Hepatocyte (in vitro differentiated cells): ENCODE measurements around the gene KIF22. TPM values are rescaled to one million over a fixed set of nuclear protein-coding genes. Genes with fewer than 3 reads are reported as not detected.
"Not testable (repeated sequence)": the region's sequence is repeated elsewhere in the genome, so short reads cannot be mapped to it uniquely, and the experiment has no call there.

Experiments
- DNase-seq: peaks from one replicate; pipeline ENCODE4 v3.0.0-alpha.2; 2016; ENCODE audit warnings: low spot score
- H2AFZ ChIP-seq: fragments of 200-600 bp; sonication (generic); 2 replicates; pipeline ENCODE4 v1.6.0; 2016; ENCODE audit warnings: antibody characterized with exemption, mild to moderate bottlenecking
- H3K27ac ChIP-seq: fragments of 200-600 bp; sonication (generic); 2 replicates; pipeline ENCODE4 v1.5.1; 2016; ENCODE audit warnings: mild to moderate bottlenecking
- H3K27me3 ChIP-seq: fragments of 200-600 bp; sonication (generic); 2 replicates; pipeline ENCODE4 v1.6.1; 2016
- H3K36me3 ChIP-seq: fragments of 200-600 bp; sonication (generic); replicated peaks from 2 replicates; pipeline ENCODE4 v1.5.1; 2016; ENCODE audit warnings: low read depth; ENCODE audit not compliant: insufficient read depth
- H3K4me1 ChIP-seq: fragments of 200-600 bp; sonication (generic); 2 replicates; pipeline ENCODE4 v1.5.1; 2016; ENCODE audit warnings: mild to moderate bottlenecking, moderate library complexity; ENCODE audit not compliant: insufficient read depth
- H3K4me2 ChIP-seq: fragments of 200-600 bp; sonication (generic); 2 replicates; pipeline ENCODE4 v1.6.0; 2016
- H3K4me3 ChIP-seq: fragments of 200-600 bp; sonication (generic); 2 replicates; pipeline ENCODE4 v1.5.1; 2016; ENCODE audit warnings: mild to moderate bottlenecking
- H3K79me2 ChIP-seq: fragments of 200-600 bp; sonication (generic); 2 replicates; pipeline ENCODE4 v1.6.0; 2017; ENCODE audit warnings: mild to moderate bottlenecking
- H3K9me2 ChIP-seq: fragments of 200-600 bp; sonication (generic); replicated peaks from 2 replicates; pipeline ENCODE4 v1.6.0; 2017; ENCODE audit warnings: mild to moderate bottlenecking; ENCODE audit not compliant: insufficient read depth
- H3K9me3 ChIP-seq: fragments of 200-600 bp; sonication (generic); 2 replicates; pipeline ENCODE4 v1.5.1; 2016; ENCODE audit warnings: low read depth, mild to moderate bottlenecking
- H4K20me1 ChIP-seq: fragments of 200-600 bp; sonication (generic); 2 replicates; pipeline ENCODE4 v1.6.0; 2016; ENCODE audit warnings: mild to moderate bottlenecking; ENCODE audit not compliant: insufficient read depth, poor library complexity, severe bottlenecking
- EZH2 ChIP-seq: fragments of 200-600 bp; sonication (generic); IDR thresholded peaks from 2 replicates; pipeline ENCODE4 v1.6.1; 2016; ENCODE audit warnings: antibody characterized with exemption, mild to moderate bottlenecking, borderline replicate concordance
- EZH2phosphoT487 ChIP-seq: fragments of 200-600 bp; sonication (generic); IDR thresholded peaks from one replicate; pipeline ENCODE4 v1.6.1; 2018; ENCODE audit warnings: antibody characterized with exemption, mild to moderate bottlenecking, low read depth, moderate library complexity; ENCODE audit not compliant: unreplicated experiment, severe bottlenecking
- WGBS: methylation state at CpG from one replicate; pipeline ENCODE4 v1.1.6; 2016; ENCODE audit warnings: low lambda C conversion rate; ENCODE audit errors: missing lambda C conversion rate; 5-methylcytosine and 5-hydroxymethylcytosine counted together
- polyA plus RNA-seq: library from polyadenylated mRNA; unstranded; fragments of >200 nt; fragmentation: Nextera tagmentation; extraction: Ambion mirVana; gene quantifications from 2 replicates; pipeline ENCODE4 v1.2.1, GENCODE V29; 2016
- total RNA-seq: library from RNA; depleted of rRNA; stranded (reverse); fragments of >200 nt; gene quantifications from 2 replicates; pipeline ENCODE4 v1.2.3, GENCODE V29; 2014
- TF ChIP-seq, protein P1 (sequence below): fragments of 200-600 bp; sonication (generic); IDR thresholded peaks from 2 replicates; pipeline ENCODE4 v1.5.1; 2016; ENCODE audit warnings: antibody characterized with exemption, mild to moderate bottlenecking; ENCODE audit not compliant: poor library complexity

The KIF22 gene
- total and polyA plus RNA-seq, 2 experiments from 2014 or later, result 42.5 to 42.6 TPM

DNA sequence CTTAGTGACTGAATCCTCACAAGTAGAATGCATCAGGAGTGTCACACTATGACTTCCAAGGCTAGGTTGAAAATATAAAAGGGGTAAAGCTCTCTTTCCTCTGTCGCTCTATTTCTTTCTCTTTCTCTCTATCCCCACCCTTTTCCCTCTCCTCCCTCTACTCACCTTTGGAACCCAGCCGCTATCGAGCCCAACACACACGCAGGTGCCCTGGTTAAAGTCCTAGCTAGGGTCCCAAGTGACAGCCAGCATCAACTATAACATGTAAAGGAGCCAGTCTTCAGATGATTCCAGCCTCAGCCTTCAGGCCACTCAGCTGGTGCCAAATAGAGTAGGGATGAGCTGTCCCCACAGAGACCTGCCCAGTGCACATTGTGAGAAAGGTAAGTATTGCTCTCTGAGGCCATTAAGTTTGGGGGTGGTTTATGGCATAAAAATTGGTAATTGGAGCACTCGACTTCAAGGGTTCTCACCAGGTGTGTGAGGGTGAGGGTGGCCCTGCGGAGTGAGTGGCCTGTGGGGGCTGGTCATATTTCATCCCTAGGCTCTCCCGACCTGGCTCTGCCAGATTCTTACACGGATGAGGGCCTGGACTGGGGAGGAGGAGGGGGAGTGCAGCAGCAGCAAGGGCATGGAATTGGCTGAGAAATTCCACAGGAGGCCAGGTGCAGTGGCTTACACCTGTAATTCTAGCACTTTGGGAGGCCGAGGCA is 29.8 kb upstream of the KIF22 start:
- Histone ChIP-seq H2AFZ (no peak overlapping the region), H3K4me1 (peaks cover 27% of the 10 kb centered on the region)
- DNase-seq, result peak; percentile 49

DNA sequence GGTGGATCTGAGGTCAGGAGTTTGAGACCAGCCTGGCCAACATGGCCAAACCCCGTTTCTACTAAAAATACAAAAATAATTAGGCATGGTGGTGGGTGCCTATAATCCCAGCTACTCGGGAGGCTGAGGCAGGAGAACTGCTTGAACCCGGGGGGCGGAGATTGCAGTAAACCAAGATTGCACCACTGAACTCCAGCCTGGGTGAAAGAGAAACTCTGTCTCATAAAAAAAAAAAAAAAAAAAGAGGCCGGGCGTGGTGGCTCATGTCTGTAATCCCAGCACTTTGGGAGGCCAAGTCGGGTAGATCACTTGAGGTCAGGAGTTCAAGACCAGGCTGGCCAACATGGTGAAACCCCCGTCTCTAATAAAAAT is 29.3 kb upstream of the KIF22 start:
- H3K4me3 ChIP-seq, H4K20me1 ChIP-seq, H3K9me3 ChIP-seq, DNase-seq, H3K36me3 ChIP-seq, H3K9me2 ChIP-seq, H3K79me2 ChIP-seq, H3K27me3 ChIP-seq, H2AFZ ChIP-seq: not testable (repeated sequence)
- Histone ChIP-seq H3K27ac (peak overlapping the region; percentile 71), H3K4me2 (peak overlapping the region; percentile 60), H3K4me1 (peaks cover 25% of the 10 kb centered on the region)
- 65% methylated on average over 7 of the region's 8 CpGs for WGBS

More for the DNA sequence above, 29.8 kb upstream of the KIF22 start:
- TF ChIP-seq EZH2phosphoT487 (no peak), EZH2 (no peak)
- TF ChIP-seq, protein P1, sequence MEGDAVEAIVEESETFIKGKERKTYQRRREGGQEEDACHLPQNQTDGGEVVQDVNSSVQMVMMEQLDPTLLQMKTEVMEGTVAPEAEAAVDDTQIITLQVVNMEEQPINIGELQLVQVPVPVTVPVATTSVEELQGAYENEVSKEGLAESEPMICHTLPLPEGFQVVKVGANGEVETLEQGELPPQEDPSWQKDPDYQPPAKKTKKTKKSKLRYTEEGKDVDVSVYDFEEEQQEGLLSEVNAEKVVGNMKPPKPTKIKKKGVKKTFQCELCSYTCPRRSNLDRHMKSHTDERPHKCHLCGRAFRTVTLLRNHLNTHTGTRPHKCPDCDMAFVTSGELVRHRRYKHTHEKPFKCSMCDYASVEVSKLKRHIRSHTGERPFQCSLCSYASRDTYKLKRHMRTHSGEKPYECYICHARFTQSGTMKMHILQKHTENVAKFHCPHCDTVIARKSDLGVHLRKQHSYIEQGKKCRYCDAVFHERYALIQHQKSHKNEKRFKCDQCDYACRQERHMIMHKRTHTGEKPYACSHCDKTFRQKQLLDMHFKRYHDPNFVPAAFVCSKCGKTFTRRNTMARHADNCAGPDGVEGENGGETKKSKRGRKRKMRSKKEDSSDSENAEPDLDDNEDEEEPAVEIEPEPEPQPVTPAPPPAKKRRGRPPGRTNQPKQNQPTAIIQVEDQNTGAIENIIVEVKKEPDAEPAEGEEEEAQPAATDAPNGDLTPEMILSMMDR, result no peak
- Histone ChIP-seq H3K4me2 (peak overlapping the region; percentile 60), H3K27me3 (no peaks in the 10 kb centered on the region), H3K4me3 (no peak overlapping the region), H3K27ac (peak overlapping the region; percentile 71), H3K36me3 (no peaks in the 10 kb centered on the region), H4K20me1 (no peaks in the 10 kb centered on the region), H3K79me2 (no peaks in the 10 kb centered on the region), H3K9me3 (no peaks in the 10 kb centered on the region), H3K9me2 (no peaks in the 10 kb centered on the region)
- WGBS, result 57% methylated on average over 9 of the region's 9 CpGs

DNA sequence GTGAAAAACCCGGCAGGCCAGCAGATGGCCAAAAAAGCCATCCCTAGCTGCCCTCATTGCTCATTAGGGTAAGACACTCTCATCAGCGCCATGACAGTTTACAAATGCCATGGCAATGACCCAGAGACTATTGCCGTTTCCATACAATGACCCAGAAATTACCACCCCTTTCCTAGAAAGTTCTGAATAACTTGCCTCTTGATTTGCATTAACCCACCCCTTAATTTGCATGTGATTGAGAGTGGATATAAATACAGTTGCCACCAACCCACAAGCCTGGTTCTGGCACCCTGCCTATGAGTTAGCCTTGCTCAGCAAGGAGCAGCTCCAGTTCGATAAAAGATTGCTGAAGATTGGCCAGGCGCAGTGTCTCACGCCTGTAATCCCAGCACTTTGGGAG is 28.7 kb upstream of the KIF22 start:
- DNase-seq, result no peak
- Histone ChIP-seq H3K4me3 (no peak overlapping the region), H3K4me1 (peaks cover 21% of the 10 kb centered on the region), H3K4me2 (no peak overlapping the region), H3K9me2 (no peaks in the 10 kb centered on the region), H3K36me3 (no peaks in the 10 kb centered on the region), H3K27me3 (no peaks in the 10 kb centered on the region), H4K20me1 (no peaks in the 10 kb centered on the region), H2AFZ (no peak overlapping the region), H3K27ac (no peak overlapping the region), H3K79me2 (no peaks in the 10 kb centered on the region), H3K9me3 (no peaks in the 10 kb centered on the region)
- WGBS, result 91% methylated on average over 6 of the region's 6 CpGs
- TF ChIP-seq, protein P1, result no peak

DNA sequence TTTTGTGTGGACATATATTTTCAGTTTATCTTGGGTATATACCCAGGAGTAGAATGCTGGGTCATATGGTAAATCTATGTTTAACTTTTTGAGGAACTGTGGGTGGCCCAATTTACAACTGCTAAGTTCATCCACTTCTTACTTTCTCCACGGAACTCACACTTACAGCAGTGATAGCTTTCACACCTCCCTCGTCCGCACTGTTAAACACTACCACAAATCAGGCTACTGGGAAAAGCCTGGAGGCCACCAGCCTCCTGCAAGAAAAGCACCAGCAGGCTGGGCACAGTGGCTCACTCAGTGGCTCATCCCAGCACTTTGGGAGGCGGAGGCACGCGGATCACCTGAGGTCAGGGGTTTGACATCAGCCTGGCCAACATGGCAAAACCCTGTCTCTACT is 27.2 kb upstream of the KIF22 start:
- 91% methylated on average over 6 of the region's 6 CpGs for WGBS

More for the DNA sequence above, 27.2 kb upstream of the KIF22 start:
- no peak for DNase-seq
- H3K79me2 ChIP-seq, result no peaks in the 10 kb centered on the region
- H3K9me2 ChIP-seq, result no peaks in the 10 kb centered on the region
- no peak for TF ChIP-seq EZH2
- H3K4me3 ChIP-seq, result no peak overlapping the region
- H3K4me1 ChIP-seq, result peaks cover 8% of the 10 kb centered on the region
- no peak overlapping the region for H3K4me2 ChIP-seq
- no peaks in the 10 kb centered on the region for H3K36me3 ChIP-seq
- no peak overlapping the region for H3K27ac ChIP-seq
- H3K27me3 ChIP-seq, result no peaks in the 10 kb centered on the region
- no peak overlapping the region for H2AFZ ChIP-seq
- no peaks in the 10 kb centered on the region for H4K20me1 ChIP-seq
- H3K9me3 ChIP-seq, result no peaks in the 10 kb centered on the region
